GM13977 (cell line): Measurements from ENCODE around the gene PGM5.

Source experiments
- DNase-seq: peaks from one replicate; pipeline ENCODE4 v3.0.0; 2012; ENCODE audit warnings: low spot score
- CTCF ChIP-seq: IDR thresholded peaks from 2 replicates; pipeline ENCODE4 v1.5.1; 2012; ENCODE audit warnings: mild to moderate bottlenecking, control low read depth; ENCODE audit not compliant: insufficient read depth; ENCODE audit errors: extremely low read depth, missing control alignments
- in situ Hi-C: fragments of 300-500 bp; cut with MboI; formaldehyde crosslinking; loops from one replicate; pipeline ENCODE4 v1.12.0; 2022; ENCODE audit warnings: low sequenced_read_pairs, low pct_unique_long_range_greater_than_20kb, mixed read lengths, inconsistent platforms; ENCODE audit not compliant: unreplicated experiment

The PGM5 gene

GRCh38 chr9:68482548-68482947 is 126.1 kb downstream of the PGM5 start:
- TF ChIP-seq CTCF, result no peak
- in situ Hi-C loops, result no loop called here
- no peak for DNase-seq

DNA sequence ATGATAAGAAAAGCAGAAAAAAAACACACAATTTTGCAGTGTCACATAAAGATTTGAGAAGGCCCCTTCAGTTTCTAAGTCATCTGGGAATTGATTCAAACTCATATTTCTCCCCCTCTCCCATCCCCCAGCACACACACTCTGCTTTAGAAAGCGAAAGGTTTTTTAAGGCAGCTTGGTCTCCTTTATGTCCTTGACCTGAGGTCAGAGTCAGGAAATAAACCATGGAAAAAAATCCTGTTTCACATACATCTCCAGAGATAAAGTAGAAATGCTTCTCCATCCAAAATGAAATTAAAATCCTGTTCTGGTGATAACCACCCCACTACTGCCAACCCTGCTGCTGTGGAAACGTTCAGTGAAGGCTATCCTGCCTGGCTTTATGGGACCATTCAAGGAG is 131.7 kb downstream of the PGM5 start:
- no peak for TF ChIP-seq CTCF
- in situ Hi-C loops, result no loop called here
- DNase-seq, result no peak

DNA sequence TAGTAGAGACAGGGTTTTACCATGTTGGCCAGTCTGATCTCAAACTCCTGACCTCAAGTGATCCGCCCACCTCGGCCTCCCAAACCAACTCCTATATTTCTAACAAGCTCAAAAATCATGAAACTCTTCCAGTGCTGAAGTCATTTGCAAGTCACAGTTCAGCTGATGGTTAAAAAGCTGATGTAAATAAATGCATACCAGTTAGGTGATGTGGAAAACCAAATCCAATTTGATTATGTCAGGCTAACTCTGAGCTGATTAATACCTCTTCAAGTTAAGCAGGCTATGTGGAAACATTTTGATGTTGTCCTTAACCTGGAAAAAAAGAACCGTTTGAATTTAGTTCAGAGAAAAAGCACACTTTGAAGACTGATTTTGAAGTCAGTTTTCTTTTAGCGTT is 133.2 kb downstream of the PGM5 start:
- DNase-seq, result no peak
- TF ChIP-seq CTCF, result no peak
- in situ Hi-C loops, result no loop called here

- no peak for TF ChIP-seq CTCF
- in situ Hi-C loops, result no loop called here
- no peak for DNase-seq
Measured at GRCh38 chr9:68492806-68493205, 136.4 kb downstream of the PGM5 start.

GRCh38 chr9:68493541-68493940 is 137.1 kb downstream of the PGM5 start:
- TF ChIP-seq CTCF, result no peak
- DNase-seq, result no peak
- in situ Hi-C loops, result no loop called here

- in situ Hi-C loops, result no loop called here
- DNase-seq, result no peak
- no peak for TF ChIP-seq CTCF
Measured at GRCh38 chr9:68493958-68494577, 137.7 kb downstream of the PGM5 start.

GRCh38 chr9:68495247-68495646 is 138.8 kb downstream of the PGM5 start:
- TF ChIP-seq CTCF, result no peak
- in situ Hi-C loops, result no loop called here
- no peak for DNase-seq
